K562 (cell line): Measurements from ENCODE around the gene KCTD19. TPM values are rescaled to one million over a fixed set of nuclear protein-coding genes. Genes with fewer than 3 reads are reported as not detected.

Experiments
- ASH1L ChIP-seq: fragments of 450-650 bp; IDR thresholded peaks from 2 replicates; pipeline ENCODE4 v1.6.1; 2018; ENCODE audit warnings: borderline replicate concordance, mild to moderate bottlenecking, low read depth; ENCODE audit not compliant: partially characterized antibody
- FOXP1 ChIP-seq: sonication (generic); formaldehyde crosslinking; IDR thresholded peaks from 2 replicates; pipeline ENCODE4 v1.8.0; 2022; ENCODE audit warnings: mild to moderate bottlenecking, missing genetic modification reagents
- NONO ChIP-seq, 2 experiments: fragments of 200-400 bp in 1 of 2; fragments of 450-650 bp in 1 of 2; formaldehyde crosslinking in 1 of 2; IDR thresholded peaks; 2 replicates each; pipeline ENCODE4 v1.6.1; 2017; ENCODE audit warnings: low read depth in 2 of 2, mild to moderate bottlenecking in 2 of 2, moderate library complexity in 2 of 2, low read length in 1 of 2
- PRMT5 ChIP-seq: sonication (generic); formaldehyde crosslinking; IDR thresholded peaks from 2 replicates; pipeline ENCODE4 v1.5.0; 2020; ENCODE audit warnings: missing genetic modification reagents
- SMARCE1 ChIP-seq: fragments of 450-650 bp; IDR thresholded peaks from 2 replicates; pipeline ENCODE4 v1.7.1; 2016; ENCODE audit warnings: mild to moderate bottlenecking
- U2AF2 ChIP-seq: fragments of 200-400 bp; formaldehyde crosslinking; optimal IDR thresholded peaks from 2 replicates; pipeline ENCODE3; 2017; ENCODE audit warnings: low read depth, mild to moderate bottlenecking, low read length
- ZNF140 ChIP-seq: fragments of 250-450 bp; sonication (Bioruptor Pico); IDR thresholded peaks from 2 replicates; pipeline ENCODE4 v1.8.0; 2021; ENCODE audit warnings: moderate library complexity, mild to moderate bottlenecking, inconsistent platforms
- ZNF184 ChIP-seq: sonication (generic); formaldehyde crosslinking; IDR thresholded peaks from 2 replicates; pipeline ENCODE4 v1.5.0; 2020; ENCODE audit warnings: missing genetic modification reagents
- ZNF589 ChIP-seq: fragments of 200-800 bp; sonication (Bioruptor generic); IDR thresholded peaks from 2 replicates; pipeline ENCODE4 v1.6.1; 2016; ENCODE audit warnings: low read depth, missing genetic modification characterization, missing compliant biosample characterization
- polyA plus RNA-seq, 8 experiments: library from polyadenylated mRNA; depleted of rRNA in 4 of 8; stranded (reverse) in 5 of 8; unstranded in 3 of 8; fragments of >200 nt; fragmentation: Nextera tagmentation in 2 of 8; fragmentation: Illumina TruSeq in 1 of 8; extraction: Ambion mirVana in 2 of 8; extraction: Trizol in 1 of 8; gene quantifications; 2 replicates each; pipeline versions ENCODE4 v1.2.1 to v1.2.3, GENCODE V29; 2011 to 2014; ENCODE audit warnings: inconsistent platforms in 1 of 8, missing spikeins in 1 of 8
- total RNA-seq, 7 experiments: library from RNA; depleted of rRNA in 6 of 7; stranded (reverse); fragments of >200 nt in 6 of 7; fragmentation: Illumina TruSeq in 2 of 7; extraction: Trizol in 2 of 7; gene quantifications; 2 replicates each; pipeline versions ENCODE4 v1.2.1 to v1.2.3, GENCODE V29; 2011 to 2021; ENCODE audit warnings: low replicate concordance in 1 of 7
- TF ChIP-seq, protein P1 (sequence below): IDR thresholded peaks from 2 replicates; pipeline ENCODE4 v1.6.1; 2011; ENCODE audit warnings: borderline replicate concordance, low read depth, mild to moderate bottlenecking, moderate library complexity, low read length; ENCODE audit not compliant: insufficient read depth, poor library complexity, severe bottlenecking
- TF ChIP-seq, protein P2 (sequence below): sonication (generic); formaldehyde crosslinking; IDR thresholded peaks from 2 replicates; pipeline ENCODE4 v1.9.0; 2022; ENCODE audit warnings: mild to moderate bottlenecking, missing genetic modification reagents
- TF ChIP-seq, protein P3 (sequence below), 3 experiments: IDR thresholded peaks in 2 of 3; conservative IDR thresholded peaks in 1 of 3; 2 replicates each; pipeline ENCODE4 v1.5.1; 2011 to 2012; ENCODE audit warnings: low read length in 3 of 3, mild to moderate bottlenecking in 3 of 3, control low read depth in 2 of 3, improper control_type of control experiment in 1 of 3, inconsistent platforms in 1 of 3, low read depth in 1 of 3, mixed read lengths in 1 of 3, moderate library complexity in 1 of 3; ENCODE audit not compliant: insufficient read depth in 2 of 3
- TF ChIP-seq, protein P4 (sequence below): sonication (generic); formaldehyde crosslinking; IDR thresholded peaks from 2 replicates; pipeline ENCODE4 v1.8.0; 2022; ENCODE audit warnings: mild to moderate bottlenecking, missing genetic modification reagents
- TF ChIP-seq, protein P5 (sequence below): fragments of 250-450 bp; sonication (Bioruptor Pico); IDR thresholded peaks from 2 replicates; pipeline ENCODE4 v1.4.0; 2020; ENCODE audit warnings: mild to moderate bottlenecking
- TF ChIP-seq, protein P6 (sequence below), 2 experiments: IDR thresholded peaks; 2 replicates each; pipeline ENCODE4 v1.6.1; 2011; ENCODE audit warnings: borderline replicate concordance in 1 of 2, control low read depth in 1 of 2, low read depth in 1 of 2, low read length in 1 of 2, mild to moderate bottlenecking in 1 of 2, mixed read lengths in 1 of 2, moderate library complexity in 1 of 2; ENCODE audit not compliant: insufficient read depth in 1 of 2, insufficient read length in 1 of 2, poor library complexity in 1 of 2, severe bottlenecking in 1 of 2; ENCODE audit errors: extremely low read depth in 1 of 2

KCTD19 gene
- total and polyA plus RNA-seq, 9 of the 15 experiments (the other 6 are each of a cell fraction or from before 2014, with no cell fraction given), result 0.03 to 0.91 (median 0.22) TPM; not detected in 2

DNA sequence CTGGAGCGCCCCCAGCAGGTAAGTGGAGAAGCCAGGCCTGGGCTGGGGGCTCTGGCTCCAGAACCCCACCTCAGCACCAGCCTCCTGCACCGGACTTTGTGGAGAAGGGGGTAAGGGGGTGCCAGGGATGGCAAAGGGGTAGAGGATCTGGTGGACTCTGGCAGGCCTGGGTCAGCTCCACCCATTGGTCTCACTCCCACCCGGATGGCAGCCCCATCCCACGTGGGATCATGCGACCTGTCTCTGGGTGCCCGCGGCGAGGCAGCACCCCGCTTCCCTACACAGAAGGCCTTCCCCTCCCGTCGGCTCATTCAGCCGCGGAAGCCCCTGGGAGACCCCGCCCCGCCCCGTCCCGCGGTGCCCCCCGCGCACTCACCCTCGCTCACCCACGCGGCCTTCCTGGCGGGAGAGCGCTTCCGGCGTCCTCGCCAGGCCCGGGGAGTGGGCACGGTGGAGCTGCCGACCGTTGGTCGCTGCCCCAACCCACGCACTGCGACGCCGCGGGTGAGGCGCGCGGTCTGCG is 47.7 kb downstream of the KCTD19 start (continued):
- TF ChIP-seq, protein P1, sequence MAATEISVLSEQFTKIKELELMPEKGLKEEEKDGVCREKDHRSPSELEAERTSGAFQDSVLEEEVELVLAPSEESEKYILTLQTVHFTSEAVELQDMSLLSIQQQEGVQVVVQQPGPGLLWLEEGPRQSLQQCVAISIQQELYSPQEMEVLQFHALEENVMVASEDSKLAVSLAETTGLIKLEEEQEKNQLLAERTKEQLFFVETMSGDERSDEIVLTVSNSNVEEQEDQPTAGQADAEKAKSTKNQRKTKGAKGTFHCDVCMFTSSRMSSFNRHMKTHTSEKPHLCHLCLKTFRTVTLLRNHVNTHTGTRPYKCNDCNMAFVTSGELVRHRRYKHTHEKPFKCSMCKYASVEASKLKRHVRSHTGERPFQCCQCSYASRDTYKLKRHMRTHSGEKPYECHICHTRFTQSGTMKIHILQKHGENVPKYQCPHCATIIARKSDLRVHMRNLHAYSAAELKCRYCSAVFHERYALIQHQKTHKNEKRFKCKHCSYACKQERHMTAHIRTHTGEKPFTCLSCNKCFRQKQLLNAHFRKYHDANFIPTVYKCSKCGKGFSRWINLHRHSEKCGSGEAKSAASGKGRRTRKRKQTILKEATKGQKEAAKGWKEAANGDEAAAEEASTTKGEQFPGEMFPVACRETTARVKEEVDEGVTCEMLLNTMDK, result peak; percentile 17
- TF ChIP-seq, protein P2, sequence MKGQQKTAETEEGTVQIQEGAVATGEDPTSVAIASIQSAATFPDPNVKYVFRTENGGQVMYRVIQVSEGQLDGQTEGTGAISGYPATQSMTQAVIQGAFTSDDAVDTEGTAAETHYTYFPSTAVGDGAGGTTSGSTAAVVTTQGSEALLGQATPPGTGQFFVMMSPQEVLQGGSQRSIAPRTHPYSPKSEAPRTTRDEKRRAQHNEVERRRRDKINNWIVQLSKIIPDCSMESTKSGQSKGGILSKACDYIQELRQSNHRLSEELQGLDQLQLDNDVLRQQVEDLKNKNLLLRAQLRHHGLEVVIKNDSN (CRISPR knock-in tag), result peak; percentile 49
- TF ChIP-seq FOXP1 (0 out of 2 replicates have a peak, but pooled peaks have one; percentile 51), NONO (IDR thresholded peaks at IDR 0.05; ENCODE audit: low read depth in 2 of 2, low read length in 1 of 2) (0 out of 4 replicates have a peak, but pooled peaks of 1 of the 2 experiments have one; percentile 25), U2AF2 (no peak), ASH1L (no peak), SMARCE1 (0 out of 2 replicates have a peak, but pooled peaks have one; percentile 47), ZNF184 (CRISPR knock-in tag) (no peak), ZNF140 (CRISPR knock-in tag) (no peak), ZNF589 (CRISPR knock-in tag) (peak; percentile 78), PRMT5 (CRISPR knock-in tag) (no peak)
- TF ChIP-seq, protein P3, sequence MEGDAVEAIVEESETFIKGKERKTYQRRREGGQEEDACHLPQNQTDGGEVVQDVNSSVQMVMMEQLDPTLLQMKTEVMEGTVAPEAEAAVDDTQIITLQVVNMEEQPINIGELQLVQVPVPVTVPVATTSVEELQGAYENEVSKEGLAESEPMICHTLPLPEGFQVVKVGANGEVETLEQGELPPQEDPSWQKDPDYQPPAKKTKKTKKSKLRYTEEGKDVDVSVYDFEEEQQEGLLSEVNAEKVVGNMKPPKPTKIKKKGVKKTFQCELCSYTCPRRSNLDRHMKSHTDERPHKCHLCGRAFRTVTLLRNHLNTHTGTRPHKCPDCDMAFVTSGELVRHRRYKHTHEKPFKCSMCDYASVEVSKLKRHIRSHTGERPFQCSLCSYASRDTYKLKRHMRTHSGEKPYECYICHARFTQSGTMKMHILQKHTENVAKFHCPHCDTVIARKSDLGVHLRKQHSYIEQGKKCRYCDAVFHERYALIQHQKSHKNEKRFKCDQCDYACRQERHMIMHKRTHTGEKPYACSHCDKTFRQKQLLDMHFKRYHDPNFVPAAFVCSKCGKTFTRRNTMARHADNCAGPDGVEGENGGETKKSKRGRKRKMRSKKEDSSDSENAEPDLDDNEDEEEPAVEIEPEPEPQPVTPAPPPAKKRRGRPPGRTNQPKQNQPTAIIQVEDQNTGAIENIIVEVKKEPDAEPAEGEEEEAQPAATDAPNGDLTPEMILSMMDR (IDR thresholded peaks at IDR 0.05 in 2 of 3, conservative IDR thresholded peaks at IDR 0.05 in 1 of 3; ENCODE audit: insufficient read depth in 2 of 3, low read depth in 1 of 3, low read length in 3 of 3), result peak; percentile 72 to 85 (median 81)
- TF ChIP-seq, protein P4, sequence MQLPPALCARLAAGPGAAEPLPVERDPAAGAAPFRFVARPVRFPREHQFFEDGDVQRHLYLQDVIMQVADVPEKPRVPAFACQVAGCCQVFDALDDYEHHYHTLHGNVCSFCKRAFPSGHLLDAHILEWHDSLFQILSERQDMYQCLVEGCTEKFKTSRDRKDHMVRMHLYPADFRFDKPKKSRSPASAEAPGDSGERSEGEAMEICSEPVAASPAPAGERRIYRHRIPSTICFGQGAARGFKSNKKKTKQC (CRISPR knock-in tag), result peak; percentile 73; the same call in 1 of the 2 replicates
- TF ChIP-seq, protein P5, sequence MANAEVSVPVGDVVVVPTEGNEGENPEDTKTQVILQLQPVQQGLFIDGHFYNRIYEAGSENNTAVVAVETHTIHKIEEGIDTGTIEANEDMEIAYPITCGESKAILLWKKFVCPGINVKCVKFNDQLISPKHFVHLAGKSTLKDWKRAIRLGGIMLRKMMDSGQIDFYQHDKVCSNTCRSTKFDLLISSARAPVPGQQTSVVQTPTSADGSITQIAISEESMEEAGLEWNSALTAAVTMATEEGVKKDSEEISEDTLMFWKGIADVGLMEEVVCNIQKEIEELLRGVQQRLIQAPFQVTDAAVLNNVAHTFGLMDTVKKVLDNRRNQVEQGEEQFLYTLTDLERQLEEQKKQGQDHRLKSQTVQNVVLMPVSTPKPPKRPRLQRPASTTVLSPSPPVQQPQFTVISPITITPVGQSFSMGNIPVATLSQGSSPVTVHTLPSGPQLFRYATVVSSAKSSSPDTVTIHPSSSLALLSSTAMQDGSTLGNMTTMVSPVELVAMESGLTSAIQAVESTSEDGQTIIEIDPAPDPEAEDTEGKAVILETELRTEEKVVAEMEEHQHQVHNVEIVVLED (CRISPR knock-in tag), result no peak
- TF ChIP-seq, protein P6, sequence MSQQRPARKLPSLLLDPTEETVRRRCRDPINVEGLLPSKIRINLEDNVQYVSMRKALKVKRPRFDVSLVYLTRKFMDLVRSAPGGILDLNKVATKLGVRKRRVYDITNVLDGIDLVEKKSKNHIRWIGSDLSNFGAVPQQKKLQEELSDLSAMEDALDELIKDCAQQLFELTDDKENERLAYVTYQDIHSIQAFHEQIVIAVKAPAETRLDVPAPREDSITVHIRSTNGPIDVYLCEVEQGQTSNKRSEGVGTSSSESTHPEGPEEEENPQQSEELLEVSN (IDR thresholded peaks at IDR 0.05; ENCODE audit: borderline replicate concordance in 1 of 2, extremely low read depth in 1 of 2, insufficient read depth in 1 of 2, insufficient read length in 1 of 2, low read depth in 1 of 2, low read length in 1 of 2, poor library complexity in 1 of 2, severe bottlenecking in 1 of 2), result peak; percentile 45 to 62
